RCC 7860 (cell line): ENCODE data around the gene ERBIN.
"Not testable (repeated sequence)": the region's sequence is repeated elsewhere in the genome, so short reads cannot be mapped to it uniquely, and the experiment has no call there.

Source experiments
- DNase-seq: peaks from one replicate; pipeline ENCODE4 v3.0.0-alpha.2; 2015; ENCODE audit warnings: low spot score
- FAIRE-seq: peaks from 2 replicates; lab custom pipeline; 2012; peaks lifted over from hg19 to GRCh38; lab: Jason Lieb, UNC

ERBIN gene

DNA sequence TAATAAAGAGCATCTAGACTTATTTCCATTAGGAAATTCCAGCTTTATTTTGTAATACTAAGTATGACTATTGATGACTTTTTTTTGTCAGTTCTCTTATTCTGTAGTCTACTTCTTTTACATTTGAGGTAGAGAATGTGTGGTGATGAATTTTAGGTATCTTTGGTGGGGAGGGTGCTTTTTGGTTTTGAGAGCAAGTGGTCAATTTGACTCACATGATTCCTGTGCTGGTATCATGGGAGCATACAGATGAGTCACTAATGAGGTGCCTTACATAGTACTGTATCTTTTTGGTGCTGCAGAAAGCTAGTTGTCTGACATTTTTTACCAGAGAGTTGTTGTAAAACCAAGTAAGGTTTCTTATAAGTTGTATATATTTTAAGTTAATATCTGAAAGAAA lies 35.3 kb downstream of the ERBIN start:
- peak; percentile 26 for DNase-seq
- FAIRE-seq = peak; percentile 43

DNA sequence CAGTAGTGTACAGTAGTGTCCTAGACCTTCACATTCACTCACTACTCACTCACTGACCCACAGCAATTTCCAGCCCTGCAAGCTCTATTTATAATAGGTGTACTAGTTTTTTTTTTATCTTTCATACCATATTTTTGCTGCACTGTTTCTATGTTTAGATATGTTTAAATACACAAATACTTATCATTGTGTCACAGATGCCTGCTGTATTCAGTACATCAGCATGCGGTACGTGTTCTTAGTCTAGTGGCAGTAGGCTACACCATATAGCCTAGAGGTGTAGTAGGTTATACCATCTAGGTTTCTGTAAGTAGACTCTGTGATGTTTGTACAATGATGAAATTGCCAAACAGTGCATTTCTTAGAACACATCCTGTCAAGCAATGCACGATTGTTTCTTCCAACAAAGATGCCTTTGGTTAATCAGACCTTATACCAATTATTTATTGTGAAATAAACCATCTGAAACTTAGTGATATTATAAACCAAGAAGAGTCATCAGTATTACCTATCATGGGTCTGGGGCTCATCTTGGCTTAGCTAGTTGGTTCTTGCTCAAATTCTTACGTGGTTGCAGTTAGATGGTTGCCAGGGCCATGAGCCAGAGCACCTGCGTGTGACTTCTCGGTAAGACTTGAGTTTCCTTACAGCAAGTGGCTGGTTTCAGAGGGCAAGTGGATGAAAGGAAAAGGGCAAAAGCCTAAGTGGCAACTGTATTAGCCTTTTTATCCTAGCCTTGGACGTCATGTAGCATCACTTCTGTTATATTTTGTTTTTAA lies 41.1 kb downstream of the ERBIN start:
- DNase-seq (no peak), FAIRE-seq (no peak)

DNA sequence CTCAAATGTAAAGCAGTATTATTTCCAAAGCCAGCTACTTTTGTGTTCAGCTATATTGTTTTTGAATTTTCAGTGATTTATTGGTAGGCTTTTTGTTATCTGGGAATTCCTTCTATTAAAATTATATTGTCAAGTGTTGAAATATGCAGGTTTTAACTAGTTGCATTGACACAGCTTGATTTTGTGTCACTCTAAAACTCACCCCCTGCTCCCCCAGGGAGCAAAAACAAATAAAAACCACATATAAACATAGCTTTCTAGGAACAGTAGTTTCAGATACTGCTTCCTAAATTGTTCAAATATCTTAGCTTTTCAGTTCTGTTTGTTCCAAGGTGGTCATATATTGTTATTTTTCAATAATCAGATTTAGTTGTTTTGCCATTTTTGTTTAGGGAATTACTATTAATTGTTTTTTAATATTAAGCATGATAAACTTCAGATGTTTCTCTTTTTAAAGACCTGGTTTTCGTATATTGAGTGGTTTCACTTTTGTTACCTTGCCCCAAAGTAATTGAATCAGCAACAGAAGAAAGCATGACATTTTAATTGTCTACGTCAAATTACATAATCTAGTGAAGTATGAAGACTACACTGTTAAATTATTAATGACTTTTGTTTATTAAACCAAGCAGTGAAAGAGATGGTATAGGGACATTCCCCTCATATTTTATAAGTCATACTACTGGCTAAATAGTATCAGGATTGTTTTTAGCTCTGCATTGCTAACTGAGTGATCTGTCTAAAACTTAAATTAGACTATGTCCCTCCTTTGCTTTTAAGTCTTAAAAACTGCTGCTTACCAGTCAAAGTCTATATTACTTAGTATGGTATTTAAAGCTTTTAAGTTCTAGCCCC lies 43.4 kb downstream of the ERBIN start:
- FAIRE-seq = no peak
- DNase-seq = no peak

- FAIRE-seq (no peak), DNase-seq (no peak)
Measured at GRCh38 chr5:65970481-65971367, 44.3 kb downstream of the ERBIN start.

DNA sequence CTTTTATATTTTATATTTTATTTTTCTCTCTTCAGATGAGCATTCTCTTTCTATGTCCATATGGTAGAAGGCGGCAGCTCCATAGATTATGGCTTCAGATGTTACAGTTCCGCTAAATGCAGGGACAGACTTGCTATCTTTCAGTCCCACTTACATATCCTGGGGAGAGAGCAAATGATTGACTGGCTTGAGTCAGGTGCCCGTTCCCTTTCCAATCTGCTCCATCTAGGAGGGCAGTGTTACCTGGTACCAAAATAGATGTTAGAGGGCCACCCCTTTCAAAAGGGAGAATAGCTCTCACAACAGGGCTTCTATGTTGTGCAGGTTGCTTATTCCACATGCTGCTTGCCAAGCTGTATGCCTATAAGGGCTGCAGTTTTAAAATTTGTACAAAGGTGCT lies 45.3 kb downstream of the ERBIN start:
- DNase-seq = no peak
- no peak for FAIRE-seq

- not testable (repeated sequence) for FAIRE-seq, DNase-seq
Measured at GRCh38 chr5:65972896-65973295, 46.5 kb downstream of the ERBIN start.

DNA sequence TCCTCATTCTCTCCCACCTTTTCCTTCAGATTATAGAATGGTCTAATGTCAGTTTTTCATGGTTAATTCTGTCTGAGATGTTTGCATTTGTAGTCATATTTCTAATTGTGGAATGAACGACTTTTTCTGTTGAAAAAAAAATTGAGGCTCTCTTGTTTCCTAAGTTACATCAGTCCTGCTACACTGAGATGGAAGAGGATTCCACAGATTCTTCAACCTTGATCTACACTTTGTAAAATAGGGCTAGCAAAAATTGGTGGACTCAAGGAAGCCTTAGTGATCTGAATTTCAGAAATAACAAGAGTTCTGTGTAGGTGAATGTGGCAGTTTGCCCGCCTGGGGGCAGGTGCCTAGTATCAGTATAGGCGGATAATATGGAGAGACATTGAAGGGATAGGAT lies 51.9 kb downstream of the ERBIN start:
- FAIRE-seq = no peak

GRCh38 chr5:65981548-65981947 lies 55.2 kb downstream of the ERBIN start:
- DNase-seq (no peak), FAIRE-seq (no peak)

More for the DNA sequence above, 51.9 kb downstream of the ERBIN start:
- DNase-seq = no peak

GRCh38 chr5:65981969-65982619 lies 55.7 kb downstream of the ERBIN start:
- FAIRE-seq = no peak
- no peak for DNase-seq

DNA sequence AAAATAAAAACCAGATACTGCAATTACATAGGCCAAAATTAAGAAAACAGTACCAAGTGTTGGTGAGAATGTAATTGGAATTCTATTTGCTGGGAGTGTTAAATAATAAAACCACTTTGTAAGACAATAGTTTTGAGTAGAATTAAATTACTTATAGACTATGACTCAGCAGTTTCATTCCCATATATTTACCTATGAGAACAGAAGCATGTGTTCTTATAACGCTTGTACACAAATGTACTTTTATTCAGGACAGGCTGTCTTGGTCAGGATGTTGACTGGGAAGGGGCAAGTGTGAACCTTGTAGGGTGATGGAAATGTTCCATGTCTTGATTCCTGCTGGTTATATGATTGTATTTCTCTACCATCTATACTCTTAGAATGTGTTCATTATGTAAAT lies 56.3 kb downstream of the ERBIN start:
- no peak for FAIRE-seq
- DNase-seq = no peak

- no peak for FAIRE-seq
- no peak for DNase-seq
Measured at GRCh38 chr5:65984098-65984885, 57.9 kb downstream of the ERBIN start.

- DNase-seq = no peak
Measured at GRCh38 chr5:65986050-65986451, 59.7 kb downstream of the ERBIN start.

GRCh38 chr5:65986796-65987195 lies 60.4 kb downstream of the ERBIN start:
- no peak for FAIRE-seq
- no peak for DNase-seq

More at GRCh38 chr5:65986050-65986451, 59.7 kb downstream of the ERBIN start:
- FAIRE-seq = no peak

GRCh38 chr5:65987982-65988381 lies 61.6 kb downstream of the ERBIN start:
- FAIRE-seq = no peak
- DNase-seq = no peak

DNA sequence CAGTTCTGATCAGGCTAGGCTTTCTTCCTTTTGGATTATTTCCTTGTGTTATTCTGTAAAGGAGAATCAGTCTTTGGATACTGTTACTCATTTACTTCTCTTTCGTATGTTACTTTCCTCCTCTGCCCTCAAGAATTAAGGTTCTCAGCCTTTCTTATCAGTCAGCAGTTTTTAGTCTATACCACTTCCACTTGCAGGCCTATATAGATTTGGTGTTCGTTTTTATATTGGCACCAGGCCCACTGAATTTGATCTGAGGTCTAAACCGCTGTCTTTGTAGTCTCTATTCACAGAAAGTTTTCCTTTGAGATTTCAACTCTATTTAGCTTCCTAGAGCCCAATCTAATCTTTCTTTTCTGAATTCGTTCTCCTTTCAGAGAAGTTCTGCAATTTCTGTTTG lies 62.8 kb downstream of the ERBIN start:
- DNase-seq = no peak
- no peak for FAIRE-seq

DNA sequence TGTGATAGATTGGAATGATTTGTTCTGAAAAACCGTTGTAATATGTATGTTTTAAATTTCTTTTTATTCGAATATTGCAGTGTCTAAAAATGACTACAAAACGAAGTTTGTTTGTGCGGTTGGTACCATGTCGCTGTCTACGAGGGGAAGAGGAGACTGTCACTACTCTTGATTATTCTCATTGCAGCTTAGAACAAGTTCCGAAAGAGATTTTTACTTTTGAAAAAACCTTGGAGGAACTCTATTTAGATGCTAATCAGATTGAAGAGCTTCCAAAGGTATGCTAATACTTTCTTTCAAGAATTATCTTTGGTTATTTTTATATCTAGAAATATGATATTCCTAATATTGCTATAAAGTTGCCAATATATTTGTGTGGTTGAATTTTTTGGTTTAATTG lies 66.3 kb downstream of the ERBIN start:
- DNase-seq (no peak), FAIRE-seq (no peak)

GRCh38 chr5:65994117-65994786 lies 67.9 kb downstream of the ERBIN start:
- FAIRE-seq = no peak

DNA sequence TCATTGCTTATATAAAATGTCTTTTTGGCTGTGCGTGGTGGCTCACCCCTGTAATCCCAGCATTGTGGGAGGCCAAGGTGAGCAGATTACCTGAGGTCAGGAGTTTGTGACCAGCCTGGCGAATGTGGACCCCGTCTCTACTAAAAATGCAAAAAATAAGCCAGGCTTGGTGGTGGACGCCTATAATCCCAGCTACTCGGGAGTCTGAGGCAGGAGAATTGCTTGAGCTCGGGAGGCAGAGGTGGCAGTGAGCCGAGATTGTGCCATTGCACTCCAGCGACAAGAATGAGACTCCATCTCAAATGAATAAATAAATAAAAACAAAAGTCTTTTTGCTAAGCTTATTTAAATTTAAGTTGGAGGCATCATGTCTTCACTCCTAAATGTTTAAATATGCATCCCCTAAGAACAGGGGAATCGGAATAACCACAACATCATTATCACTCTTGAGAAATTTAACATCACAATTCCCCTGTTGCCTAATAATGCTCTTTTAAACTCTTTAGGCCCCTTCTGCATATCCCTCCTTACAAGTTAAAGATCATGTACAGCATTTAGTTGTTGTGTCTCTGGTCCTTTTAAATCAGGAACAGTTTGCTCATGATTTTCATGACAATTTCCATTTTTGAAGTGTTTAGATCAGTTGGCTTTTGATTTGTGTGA lies 72.8 kb downstream of the ERBIN start:
- DNase-seq (no peak), FAIRE-seq (no peak)

More at GRCh38 chr5:65994117-65994786, 67.9 kb downstream of the ERBIN start:
- no peak for DNase-seq

- FAIRE-seq (no peak), DNase-seq (no peak)
Measured at GRCh38 chr5:66001952-66002351, 75.6 kb downstream of the ERBIN start.
